Bronchial epithelial cell (primary cell): ENCODE results near the gene DNAH6. TPM values are rescaled to one million over a fixed set of nuclear protein-coding genes. Genes with fewer than 3 reads are reported as not detected.

Source experiments
- DNase-seq: peaks from one replicate; pipeline ENCODE4 v3.0.0-alpha.2; 2010; ENCODE audit warnings: low read depth
- FAIRE-seq: peaks from 2 replicates; lab custom pipeline; 2011; peaks lifted over from hg19 to GRCh38; lab: Jason Lieb, UNC
- H3K27me3 ChIP-seq: 2 replicates; pipeline ENCODE4 v1.5.1; 2011; ENCODE audit warnings: low read length; ENCODE audit not compliant: control insufficient read depth, insufficient read depth
- H3K36me3 ChIP-seq: 2 replicates; pipeline ENCODE4 v1.5.1; 2011; ENCODE audit warnings: low read length; ENCODE audit not compliant: control insufficient read depth, insufficient read depth
- H3K4me3 ChIP-seq: 2 replicates; pipeline ENCODE4 v1.5.1; 2011; ENCODE audit warnings: mild to moderate bottlenecking, low read depth, low read length, control low read depth
- total RNA-seq: library from RNA; depleted of rRNA; stranded (reverse); fragments of >200 nt; gene quantifications from 2 replicates; pipeline ENCODE4 v1.2.1, GENCODE V29; 2014
- TF ChIP-seq, protein P1 (sequence below): IDR thresholded peaks from 2 replicates; pipeline ENCODE4 v1.5.1; 2011; ENCODE audit warnings: mild to moderate bottlenecking, moderate library complexity, low read length, control low read depth, inconsistent platforms; ENCODE audit not compliant: insufficient read depth, severe bottlenecking

Gene DNAH6
- total RNA-seq, 1 donor from 2014 or later, result under 0.01 TPM

DNA sequence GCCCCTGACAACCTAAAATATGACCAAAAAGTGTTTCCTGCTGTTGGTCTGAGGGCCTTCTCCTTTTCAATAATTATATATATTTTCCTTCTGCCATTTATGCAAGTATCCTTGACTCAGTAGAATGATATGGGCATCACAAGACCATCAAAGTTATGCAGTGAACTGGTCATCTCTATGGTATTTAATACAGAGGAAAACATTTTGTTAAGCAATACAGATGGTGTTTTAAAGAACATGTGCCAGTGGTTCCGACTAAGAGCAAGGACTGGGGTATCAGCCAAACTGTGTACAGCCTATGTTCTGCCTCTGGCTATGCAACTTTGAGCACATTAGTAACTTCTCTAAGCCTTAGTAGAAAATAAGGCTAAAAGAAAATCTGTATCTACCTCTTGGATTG is 185.6 kb downstream of the DNAH6 start:
- no peaks in the 10 kb centered on the region for H3K27me3 ChIP-seq
- no peaks in the 10 kb centered on the region for H3K36me3 ChIP-seq
- FAIRE-seq (no peak), DNase-seq (peak; percentile 70)
- no peak overlapping the region for H3K4me3 ChIP-seq
- TF ChIP-seq, protein P1, sequence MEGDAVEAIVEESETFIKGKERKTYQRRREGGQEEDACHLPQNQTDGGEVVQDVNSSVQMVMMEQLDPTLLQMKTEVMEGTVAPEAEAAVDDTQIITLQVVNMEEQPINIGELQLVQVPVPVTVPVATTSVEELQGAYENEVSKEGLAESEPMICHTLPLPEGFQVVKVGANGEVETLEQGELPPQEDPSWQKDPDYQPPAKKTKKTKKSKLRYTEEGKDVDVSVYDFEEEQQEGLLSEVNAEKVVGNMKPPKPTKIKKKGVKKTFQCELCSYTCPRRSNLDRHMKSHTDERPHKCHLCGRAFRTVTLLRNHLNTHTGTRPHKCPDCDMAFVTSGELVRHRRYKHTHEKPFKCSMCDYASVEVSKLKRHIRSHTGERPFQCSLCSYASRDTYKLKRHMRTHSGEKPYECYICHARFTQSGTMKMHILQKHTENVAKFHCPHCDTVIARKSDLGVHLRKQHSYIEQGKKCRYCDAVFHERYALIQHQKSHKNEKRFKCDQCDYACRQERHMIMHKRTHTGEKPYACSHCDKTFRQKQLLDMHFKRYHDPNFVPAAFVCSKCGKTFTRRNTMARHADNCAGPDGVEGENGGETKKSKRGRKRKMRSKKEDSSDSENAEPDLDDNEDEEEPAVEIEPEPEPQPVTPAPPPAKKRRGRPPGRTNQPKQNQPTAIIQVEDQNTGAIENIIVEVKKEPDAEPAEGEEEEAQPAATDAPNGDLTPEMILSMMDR, result no peak

DNA sequence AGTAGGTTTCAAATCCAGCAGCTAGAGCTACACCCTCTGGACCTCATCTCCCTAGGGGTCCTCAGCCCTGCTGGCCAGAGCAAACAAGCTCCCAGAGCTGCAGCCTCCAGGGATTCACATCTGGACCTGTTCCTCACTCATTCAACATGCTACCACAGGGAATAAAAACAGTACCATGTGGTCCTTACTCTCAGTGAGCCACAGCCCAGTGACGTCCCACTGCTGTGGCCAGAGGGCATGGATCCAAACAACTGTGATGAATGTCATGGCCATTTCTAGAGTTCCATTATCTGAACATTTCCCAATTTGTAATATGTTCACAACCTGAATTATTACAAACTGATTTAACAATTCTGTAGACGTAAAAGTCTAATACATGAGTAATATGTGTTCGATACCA is 186.6 kb downstream of the DNAH6 start:
- H3K4me3 ChIP-seq, result no peak overlapping the region
- FAIRE-seq (no peak), DNase-seq (no peak)
- TF ChIP-seq, protein P1, result no peak
- H3K36me3 ChIP-seq, result no peaks in the 10 kb centered on the region
- no peaks in the 10 kb centered on the region for H3K27me3 ChIP-seq

DNA sequence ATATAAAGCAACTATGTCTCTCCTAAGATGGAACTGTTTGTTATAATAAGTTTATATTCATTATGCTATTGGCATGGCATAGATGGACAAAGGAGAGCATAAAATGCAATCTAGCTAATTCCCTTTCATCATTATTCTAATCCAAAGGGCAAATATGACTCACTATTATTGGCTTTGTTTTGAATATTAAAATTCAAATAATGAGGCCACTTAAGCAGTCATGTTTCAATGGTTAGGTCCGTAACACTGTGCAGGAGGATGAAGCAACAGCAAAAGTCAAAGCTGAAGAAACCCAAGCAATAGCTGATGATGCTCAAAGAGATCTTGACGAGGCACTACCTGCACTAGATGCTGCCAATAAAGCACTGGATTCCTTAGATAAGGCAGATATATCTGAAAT is 187.5 kb downstream of the DNAH6 start:
- Histone ChIP-seq H3K27me3 (no peaks in the 10 kb centered on the region), H3K4me3 (no peak overlapping the region), H3K36me3 (no peaks in the 10 kb centered on the region)
- FAIRE-seq (no peak), DNase-seq (no peak)
- TF ChIP-seq, protein P1, result no peak

- TF ChIP-seq, protein P1, result no peak
- Histone ChIP-seq H3K27me3 (no peaks in the 10 kb centered on the region), H3K4me3 (no peak overlapping the region), H3K36me3 (no peaks in the 10 kb centered on the region)
- DNase-seq (no peak), FAIRE-seq (no peak)
Observed at GRCh38 chr2:84704505-84705244, 188.4 kb downstream of the DNAH6 start.

GRCh38 chr2:84705858-84706257 is 189.6 kb downstream of the DNAH6 start:
- H3K27me3 ChIP-seq, result no peaks in the 10 kb centered on the region

More at GRCh38 chr2:84705858-84706257, 189.6 kb downstream of the DNAH6 start:
- no peak overlapping the region for H3K4me3 ChIP-seq
- no peak for DNase-seq
- no peak for FAIRE-seq
- no peaks in the 10 kb centered on the region for H3K36me3 ChIP-seq
- TF ChIP-seq, protein P1, result no peak
